Measurements from ENCODE around the gene OLFM3. TPM values are rescaled to one million over a fixed set of nuclear protein-coding genes. Genes with fewer than 3 reads are reported as not detected.

Gene OLFM3
- polyA plus RNA-seq, 1 of the 3 experiments (the other 2 are of a cell fraction): not detected

DNA sequence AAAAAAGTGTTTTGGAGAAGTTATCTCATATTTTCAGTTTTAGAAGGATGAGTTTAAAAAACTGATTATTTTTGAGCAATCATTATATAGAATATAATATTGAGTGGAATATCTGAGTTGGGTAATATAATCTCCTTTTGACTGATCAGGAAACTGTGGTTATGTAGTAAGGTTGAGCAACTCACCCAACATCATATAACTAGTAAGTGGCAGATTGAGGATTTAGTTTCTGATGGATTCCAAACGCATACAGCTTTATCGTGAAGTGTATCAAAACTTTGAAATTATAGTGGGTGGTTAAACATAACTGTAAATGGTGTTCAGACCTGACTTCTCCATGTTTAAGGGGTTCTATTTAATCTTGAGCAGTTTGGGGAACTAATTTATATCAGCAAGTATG, 98.6 kb downstream of the OLFM3 start (continued):
- TF ChIP-seq, protein P1, sequence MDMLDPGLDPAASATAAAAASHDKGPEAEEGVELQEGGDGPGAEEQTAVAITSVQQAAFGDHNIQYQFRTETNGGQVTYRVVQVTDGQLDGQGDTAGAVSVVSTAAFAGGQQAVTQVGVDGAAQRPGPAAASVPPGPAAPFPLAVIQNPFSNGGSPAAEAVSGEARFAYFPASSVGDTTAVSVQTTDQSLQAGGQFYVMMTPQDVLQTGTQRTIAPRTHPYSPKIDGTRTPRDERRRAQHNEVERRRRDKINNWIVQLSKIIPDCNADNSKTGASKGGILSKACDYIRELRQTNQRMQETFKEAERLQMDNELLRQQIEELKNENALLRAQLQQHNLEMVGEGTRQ (IDR thresholded peaks at IDR 0.05; ENCODE audit: borderline replicate concordance, low read depth, low read length): no peak
- TF ChIP-seq GABPA (IDR thresholded peaks at IDR 0.05; ENCODE audit: low read depth) (no peak), RFX5 (IDR thresholded peaks at IDR 0.05; ENCODE audit: low read length) (no peak), NFIC (IDR thresholded peaks at IDR 0.05; ENCODE audit: borderline replicate concordance) (no peak), EP300 (IDR thresholded peaks at IDR 0.05; ENCODE audit: borderline replicate concordance in 1 of 2, low read depth in 1 of 2, low read length in 1 of 2) (no peak), SIN3A (IDR thresholded peaks at IDR 0.05; ENCODE audit: borderline replicate concordance, low read depth, low read length) (no peak), CHD2 (IDR thresholded peaks at IDR 0.05; ENCODE audit: low read length, partially characterized antibody) (no peak)
- TF ChIP-seq, protein P2, sequence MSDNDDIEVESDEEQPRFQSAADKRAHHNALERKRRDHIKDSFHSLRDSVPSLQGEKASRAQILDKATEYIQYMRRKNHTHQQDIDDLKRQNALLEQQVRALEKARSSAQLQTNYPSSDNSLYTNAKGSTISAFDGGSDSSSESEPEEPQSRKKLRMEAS (IDR thresholded peaks at IDR 0.05; ENCODE audit: low read depth): no peak

DNA sequence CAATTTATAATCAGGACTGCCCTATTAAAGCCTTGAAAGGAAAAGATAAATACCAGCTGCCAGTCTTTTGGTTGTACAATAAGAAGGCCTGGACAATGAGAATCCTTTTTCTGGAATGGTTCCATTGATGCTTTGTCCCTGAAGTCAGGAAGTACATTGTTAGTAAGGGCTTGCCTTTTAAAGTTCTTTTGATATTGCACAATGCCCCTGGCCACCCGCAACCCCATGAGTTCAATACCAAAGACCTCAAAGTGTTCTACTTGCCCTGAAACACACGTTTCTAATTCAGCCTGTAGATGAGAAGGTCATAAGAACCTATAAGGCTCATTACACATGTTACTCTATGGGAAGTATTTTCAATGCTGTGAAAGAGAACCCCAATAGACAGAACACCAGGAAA, 112.1 kb downstream of the OLFM3 start:
- Histone ChIP-seq H4K20me1 (ENCODE audit: insufficient read depth) (no peaks in the 10 kb centered on the region), H3K4me3 (ENCODE audit: low read depth in 2 of 2, low read length in 1 of 2) (no peak overlapping the region), H3K9ac (no peak overlapping the region), H3K4me1 (ENCODE audit: control insufficient read depth in 1 of 2, insufficient read depth in 2 of 2, low read depth in 1 of 2, low read length in 1 of 2) (no peaks in the 10 kb centered on the region), H3F3A (replicated peaks; ENCODE audit: insufficient read depth) (no peaks in the 10 kb centered on the region), H3K9me3 (no peaks in the 10 kb centered on the region), H3K27me3 (ENCODE audit: insufficient read depth) (no peaks in the 10 kb centered on the region), H3K36me3 (replicated peaks in 1 of 2; ENCODE audit: control insufficient read depth in 1 of 2, insufficient read depth in 2 of 2, low read length in 1 of 2) (no peaks in the 10 kb centered on the region), H2AFZ (ENCODE audit: low read depth) (no peak overlapping the region), H3K79me2 (ENCODE audit: insufficient read depth) (no peaks in the 10 kb centered on the region), H3K27ac (ENCODE audit: low read depth in 2 of 2, low read length in 1 of 2) (no peak overlapping the region), H3K4me2 (no peak overlapping the region), H3K9me2 (no peaks in the 10 kb centered on the region)
- CTCF ChIA-PET: no interaction called here
- TF ChIP-seq JUND (IDR thresholded peaks at IDR 0.05) (no peak), ELF1 (IDR thresholded peaks at IDR 0.05) (no peak), GATA2 (CRISPR knock-in tag; IDR thresholded peaks at IDR 0.05) (no peak), RFX5 (IDR thresholded peaks at IDR 0.05; ENCODE audit: low read length) (no peak), TAF1 (IDR thresholded peaks at IDR 0.05; ENCODE audit: borderline replicate concordance, low read depth, low read length) (no peak), TCF12 (IDR thresholded peaks at IDR 0.05) (no peak), CHD2 (IDR thresholded peaks at IDR 0.05; ENCODE audit: low read length, partially characterized antibody) (no peak), MXI1 (IDR thresholded peaks at IDR 0.05; ENCODE audit: low read depth, low read length) (no peak), NRF1 (IDR thresholded peaks at IDR 0.05; ENCODE audit: low read depth, low read length) (no peak), YY1 (IDR thresholded peaks at IDR 0.05; ENCODE audit: low read depth) (no peak), MEF2A (IDR thresholded peaks at IDR 0.05; ENCODE audit: borderline replicate concordance, low read depth) (no peak), FOXM1 (IDR thresholded peaks at IDR 0.05; ENCODE audit: low read depth) (no peak), RCOR1 (IDR thresholded peaks at IDR 0.05; ENCODE audit: low read length) (no peak), POLR2AphosphoS5 (IDR thresholded peaks at IDR 0.05; ENCODE audit: low read depth, low read length) (no peak)
- TF ChIP-seq, protein P1 (IDR thresholded peaks at IDR 0.05; ENCODE audit: borderline replicate concordance, low read depth, low read length): no peak
- TF ChIP-seq, protein P3, sequence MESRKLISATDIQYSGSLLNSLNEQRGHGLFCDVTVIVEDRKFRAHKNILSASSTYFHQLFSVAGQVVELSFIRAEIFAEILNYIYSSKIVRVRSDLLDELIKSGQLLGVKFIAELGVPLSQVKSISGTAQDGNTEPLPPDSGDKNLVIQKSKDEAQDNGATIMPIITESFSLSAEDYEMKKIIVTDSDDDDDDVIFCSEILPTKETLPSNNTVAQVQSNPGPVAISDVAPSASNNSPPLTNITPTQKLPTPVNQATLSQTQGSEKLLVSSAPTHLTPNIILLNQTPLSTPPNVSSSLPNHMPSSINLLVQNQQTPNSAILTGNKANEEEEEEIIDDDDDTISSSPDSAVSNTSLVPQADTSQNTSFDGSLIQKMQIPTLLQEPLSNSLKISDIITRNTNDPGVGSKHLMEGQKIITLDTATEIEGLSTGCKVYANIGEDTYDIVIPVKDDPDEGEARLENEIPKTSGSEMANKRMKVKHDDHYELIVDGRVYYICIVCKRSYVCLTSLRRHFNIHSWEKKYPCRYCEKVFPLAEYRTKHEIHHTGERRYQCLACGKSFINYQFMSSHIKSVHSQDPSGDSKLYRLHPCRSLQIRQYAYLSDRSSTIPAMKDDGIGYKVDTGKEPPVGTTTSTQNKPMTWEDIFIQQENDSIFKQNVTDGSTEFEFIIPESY (IDR thresholded peaks at IDR 0.05; ENCODE audit: borderline replicate concordance, low read depth): no peak
- TF ChIP-seq, protein P4, sequence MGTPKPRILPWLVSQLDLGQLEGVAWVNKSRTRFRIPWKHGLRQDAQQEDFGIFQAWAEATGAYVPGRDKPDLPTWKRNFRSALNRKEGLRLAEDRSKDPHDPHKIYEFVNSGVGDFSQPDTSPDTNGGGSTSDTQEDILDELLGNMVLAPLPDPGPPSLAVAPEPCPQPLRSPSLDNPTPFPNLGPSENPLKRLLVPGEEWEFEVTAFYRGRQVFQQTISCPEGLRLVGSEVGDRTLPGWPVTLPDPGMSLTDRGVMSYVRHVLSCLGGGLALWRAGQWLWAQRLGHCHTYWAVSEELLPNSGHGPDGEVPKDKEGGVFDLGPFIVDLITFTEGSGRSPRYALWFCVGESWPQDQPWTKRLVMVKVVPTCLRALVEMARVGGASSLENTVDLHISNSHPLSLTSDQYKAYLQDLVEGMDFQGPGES (IDR thresholded peaks at IDR 0.05; ENCODE audit: low read depth, low read length): no peak
- TF ChIP-seq, protein P5, sequence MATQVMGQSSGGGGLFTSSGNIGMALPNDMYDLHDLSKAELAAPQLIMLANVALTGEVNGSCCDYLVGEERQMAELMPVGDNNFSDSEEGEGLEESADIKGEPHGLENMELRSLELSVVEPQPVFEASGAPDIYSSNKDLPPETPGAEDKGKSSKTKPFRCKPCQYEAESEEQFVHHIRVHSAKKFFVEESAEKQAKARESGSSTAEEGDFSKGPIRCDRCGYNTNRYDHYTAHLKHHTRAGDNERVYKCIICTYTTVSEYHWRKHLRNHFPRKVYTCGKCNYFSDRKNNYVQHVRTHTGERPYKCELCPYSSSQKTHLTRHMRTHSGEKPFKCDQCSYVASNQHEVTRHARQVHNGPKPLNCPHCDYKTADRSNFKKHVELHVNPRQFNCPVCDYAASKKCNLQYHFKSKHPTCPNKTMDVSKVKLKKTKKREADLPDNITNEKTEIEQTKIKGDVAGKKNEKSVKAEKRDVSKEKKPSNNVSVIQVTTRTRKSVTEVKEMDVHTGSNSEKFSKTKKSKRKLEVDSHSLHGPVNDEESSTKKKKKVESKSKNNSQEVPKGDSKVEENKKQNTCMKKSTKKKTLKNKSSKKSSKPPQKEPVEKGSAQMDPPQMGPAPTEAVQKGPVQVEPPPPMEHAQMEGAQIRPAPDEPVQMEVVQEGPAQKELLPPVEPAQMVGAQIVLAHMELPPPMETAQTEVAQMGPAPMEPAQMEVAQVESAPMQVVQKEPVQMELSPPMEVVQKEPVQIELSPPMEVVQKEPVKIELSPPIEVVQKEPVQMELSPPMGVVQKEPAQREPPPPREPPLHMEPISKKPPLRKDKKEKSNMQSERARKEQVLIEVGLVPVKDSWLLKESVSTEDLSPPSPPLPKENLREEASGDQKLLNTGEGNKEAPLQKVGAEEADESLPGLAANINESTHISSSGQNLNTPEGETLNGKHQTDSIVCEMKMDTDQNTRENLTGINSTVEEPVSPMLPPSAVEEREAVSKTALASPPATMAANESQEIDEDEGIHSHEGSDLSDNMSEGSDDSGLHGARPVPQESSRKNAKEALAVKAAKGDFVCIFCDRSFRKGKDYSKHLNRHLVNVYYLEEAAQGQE (IDR thresholded peaks at IDR 0.05; ENCODE audit: low read depth, low read length): no peak
- TF ChIP-seq, protein P6, sequence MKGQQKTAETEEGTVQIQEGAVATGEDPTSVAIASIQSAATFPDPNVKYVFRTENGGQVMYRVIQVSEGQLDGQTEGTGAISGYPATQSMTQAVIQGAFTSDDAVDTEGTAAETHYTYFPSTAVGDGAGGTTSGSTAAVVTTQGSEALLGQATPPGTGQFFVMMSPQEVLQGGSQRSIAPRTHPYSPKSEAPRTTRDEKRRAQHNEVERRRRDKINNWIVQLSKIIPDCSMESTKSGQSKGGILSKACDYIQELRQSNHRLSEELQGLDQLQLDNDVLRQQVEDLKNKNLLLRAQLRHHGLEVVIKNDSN (IDR thresholded peaks at IDR 0.05; ENCODE audit: borderline replicate concordance, low read depth): no peak
- no peak for DNase-seq
- WGBS (ENCODE audit: low lambda C conversion rate): 60% methylated on average over 2 of the region's 2 CpGs
- POLR2A ChIA-PET: no interaction called here
